Urothelium cell line (cell line): Measurements from ENCODE around the gene BSCL2.
"Not testable (repeated sequence)": the region's sequence is repeated elsewhere in the genome, so short reads cannot be mapped to it uniquely, and the experiment has no call there.

ENCODE experiments used
- DNase-seq: peaks from one replicate; pipeline ENCODE4 v3.0.0; 2011; ENCODE audit warnings: low spot score, mixed read lengths
- FAIRE-seq: peaks from 2 replicates; lab custom pipeline; 2011; peaks lifted over from hg19 to GRCh38; lab: Jason Lieb, UNC

Gene BSCL2

GRCh38 chr11:62707277-62707861, at the start of gene BSCL2, which contains the start of gene GNG3:
Gene BSCL2, minus strand, starts transcription at chr11:62707424. Its CDS starts 229 bp downstream, at chr11:62707195.
Gene GNG3, plus strand, starts transcription at chr11:62707676. Its CDS starts 620 bp downstream, at chr11:62708296.
- FAIRE-seq (no peak), DNase-seq (no peak)

- no peak for FAIRE-seq
These were observed 47.9 kb upstream of the BSCL2 start for GRCh38 chr11:62755086-62755615.

GRCh38 chr11:62753736-62754603, 46.7 kb upstream of the BSCL2 start, which contains the start of gene ZBTB3:
Gene ZBTB3, minus strand, starts transcription at chr11:62754160. Its CDS starts 496 bp downstream, at chr11:62753664.
- FAIRE-seq (peak; percentile 35), DNase-seq (peak; percentile 96)

More at GRCh38 chr11:62755086-62755615, 47.9 kb upstream of the BSCL2 start:
- DNase-seq, result no peak

- FAIRE-seq, result no peak
- DNase-seq, result no peak
These were observed 45.9 kb upstream of the BSCL2 start for GRCh38 chr11:62752994-62753735.

GRCh38 chr11:62752177-62752785, 45.1 kb upstream of the BSCL2 start:
- DNase-seq (no peak), FAIRE-seq (no peak)

- not testable (repeated sequence) for DNase-seq, FAIRE-seq
These were observed 42.7 kb upstream of the BSCL2 start for GRCh38 chr11:62749931-62750330.

GRCh38 chr11:62747475-62748160, 40.4 kb upstream of the BSCL2 start:
- no peak for DNase-seq

GRCh38 chr11:62737196-62737595, 30.0 kb upstream of the BSCL2 start:
- no peak for DNase-seq
- FAIRE-seq, result no peak

More at GRCh38 chr11:62747475-62748160, 40.4 kb upstream of the BSCL2 start:
- FAIRE-seq, result no peak

GRCh38 chr11:62732830-62733229, 25.6 kb upstream of the BSCL2 start:
- no peak for DNase-seq

GRCh38 chr11:62730076-62730475, 22.9 kb upstream of the BSCL2 start:
- FAIRE-seq, DNase-seq: not testable (repeated sequence)

More at GRCh38 chr11:62732830-62733229, 25.6 kb upstream of the BSCL2 start:
- FAIRE-seq, result no peak

GRCh38 chr11:62728171-62728988, 21.2 kb upstream of the BSCL2 start, which contains the start of gene TTC9C:
Gene TTC9C, plus strand, starts transcription at chr11:62728486. Its CDS starts 363 bp downstream, at chr11:62728849.
- FAIRE-seq, result no peak
- DNase-seq, result peak; percentile 86

GRCh38 chr11:62727872-62728170, 20.6 kb upstream of the BSCL2 start:
- DNase-seq (peak; percentile 90), FAIRE-seq (no peak)

- FAIRE-seq, result peak; percentile 40
- DNase-seq, result peak; percentile 98
These were observed 20.1 kb upstream of the BSCL2 start, which contains the start of gene HNRNPUL2 for GRCh38 chr11:62727165-62727871. Gene HNRNPUL2, minus strand, starts transcription at chr11:62727457. Its CDS starts 301 bp downstream, at chr11:62727156.

GRCh38 chr11:62726915-62727164, 19.6 kb upstream of the BSCL2 start:
- DNase-seq, result no peak
- no peak for FAIRE-seq

- no peak for FAIRE-seq
- no peak for DNase-seq
These were observed 19.1 kb upstream of the BSCL2 start for GRCh38 chr11:62726156-62726914.

GRCh38 chr11:62725646-62726045, 18.4 kb upstream of the BSCL2 start:
- FAIRE-seq, result no peak
- no peak for DNase-seq

- DNase-seq (no peak), FAIRE-seq (no peak)
These were observed 16.9 kb upstream of the BSCL2 start for GRCh38 chr11:62724171-62724570.

- no peak for DNase-seq
These were observed 14.8 kb upstream of the BSCL2 start for GRCh38 chr11:62721994-62722393.

More at GRCh38 chr11:62721994-62722393, 14.8 kb upstream of the BSCL2 start:
- FAIRE-seq, result no peak
